SK-N-SH (cell line): ENCODE measurements around the gene IFITM5. TPM values are rescaled to one million over a fixed set of nuclear protein-coding genes. Genes with fewer than 3 reads are reported as not detected.

Source experiments
- CTCF ChIA-PET: fragments of 300-600, 350-600 bp; formaldehyde crosslinking; extraction: SDS; loops from one replicate; lab custom pipeline; 2021; lab: Yijun Ruan, JAX
- POLR2A ChIA-PET: fragments of 350-600 bp; sonication (Branson Sonifier 250); formaldehyde crosslinking; extraction: SDS; loops from one replicate; lab custom pipeline; 2020; ENCODE audit warnings: antibody characterized with exemption, inconsistent platforms; lab: Yijun Ruan, JAX
- DNase-seq: peaks from one replicate; pipeline ENCODE4 v3.0.0; 2012
- H2AFZ ChIP-seq: fragments of 200-600 bp; sonication (generic); 2 replicates; pipeline ENCODE4 v1.8.1; 2016; ENCODE audit warnings: antibody characterized with exemption, mild to moderate bottlenecking, low read depth
- H3F3A ChIP-seq: fragments of 200-600 bp; sonication (generic); replicated peaks from 2 replicates; pipeline ENCODE3; 2016; ENCODE audit warnings: antibody characterized with exemption, mild to moderate bottlenecking; ENCODE audit not compliant: insufficient read depth
- H3K27ac ChIP-seq, 2 experiments: fragments of 200-500 bp in 1 of 2; fragments of 200-600 bp in 1 of 2; sonication (Bioruptor generic) in 1 of 2; sonication (generic), shearing (Covaris generic) in 1 of 2; 2 replicates each; pipeline versions ENCODE4 v1.5.1 to v1.6.1; 2014 to 2016; ENCODE audit warnings: low read depth in 2 of 2, inconsistent platforms in 1 of 2, low read length in 1 of 2, mild to moderate bottlenecking in 1 of 2, mixed read lengths in 1 of 2
- H3K27me3 ChIP-seq: fragments of 200-600 bp; sonication (generic), shearing (Covaris generic); 2 replicates; pipeline ENCODE4 v1.6.1; 2016; ENCODE audit warnings: mixed run types; ENCODE audit not compliant: insufficient read depth
- H3K36me3 ChIP-seq, 2 experiments: fragments of 200-500 bp in 1 of 2; fragments of 200-600 bp in 1 of 2; sonication (Bioruptor generic) in 1 of 2; sonication (generic) in 1 of 2; replicated peaks in 1 of 2; 2 replicates each; pipeline versions ENCODE3 to v1.5.1; 2014 to 2016; ENCODE audit warnings: low read length in 1 of 2, mild to moderate bottlenecking in 1 of 2; ENCODE audit not compliant: insufficient read depth in 2 of 2, control insufficient read depth in 1 of 2
- H3K4me1 ChIP-seq, 2 experiments: fragments of 200-500 bp in 1 of 2; fragments of 200-600 bp in 1 of 2; sonication (Bioruptor generic) in 1 of 2; sonication (generic), shearing (Covaris generic) in 1 of 2; 2 replicates each; pipeline versions ENCODE4 v1.5.1 to v1.6.1; 2014 to 2016; ENCODE audit warnings: low read depth in 1 of 2, low read length in 1 of 2, mixed run types in 1 of 2; ENCODE audit not compliant: insufficient read depth in 2 of 2, control insufficient read depth in 1 of 2
- H3K4me2 ChIP-seq: fragments of 200-600 bp; sonication (generic), shearing (Covaris generic); 2 replicates; pipeline ENCODE4 v1.6.1; 2017; ENCODE audit warnings: mixed run types
- H3K4me3 ChIP-seq, 2 experiments: fragments of 200-500 bp in 1 of 2; fragments of 200-600 bp in 1 of 2; sonication (Bioruptor generic) in 1 of 2; sonication (generic), shearing (Covaris generic) in 1 of 2; 2 replicates each; pipeline versions ENCODE4 v1.5.1 to v1.8.1; 2014 to 2016; ENCODE audit warnings: low read depth in 2 of 2, inconsistent platforms in 1 of 2, low read length in 1 of 2, mild to moderate bottlenecking in 1 of 2, mixed read lengths in 1 of 2, moderate library complexity in 1 of 2
- H3K79me2 ChIP-seq: fragments of 200-600 bp; sonication (generic); 2 replicates; pipeline ENCODE4 v1.8.1; 2017; ENCODE audit warnings: mild to moderate bottlenecking; ENCODE audit not compliant: insufficient read depth
- H3K9ac ChIP-seq: fragments of 200-600 bp; sonication (generic); 2 replicates; pipeline ENCODE4 v1.6.1; 2017; ENCODE audit warnings: mixed run types
- H3K9me2 ChIP-seq: fragments of 200-600 bp; sonication (generic); 2 replicates; pipeline ENCODE4 v1.6.1; 2017; ENCODE audit warnings: mixed run types
- H3K9me3 ChIP-seq: fragments of 200-600 bp; sonication (generic); 2 replicates; pipeline ENCODE4 v1.6.1; 2017; ENCODE audit warnings: mixed run types, mild to moderate bottlenecking, moderate library complexity
- H4K20me1 ChIP-seq: fragments of 200-600 bp; sonication (generic); 2 replicates; pipeline ENCODE4 v1.6.1; 2017; ENCODE audit warnings: mild to moderate bottlenecking, mixed run types; ENCODE audit not compliant: insufficient read depth
- CTCF ChIP-seq: fragments of 200-600 bp; sonication (generic); IDR thresholded peaks from 2 replicates; pipeline ENCODE4 v1.6.1; 2017; ENCODE audit warnings: antibody characterized with exemption, mild to moderate bottlenecking, moderate library complexity
- EP300 ChIP-seq, 2 experiments: IDR thresholded peaks; 2 replicates each; pipeline versions ENCODE4 v1.4.0 to v1.6.1; 2012; ENCODE audit warnings: borderline replicate concordance in 1 of 2, low read depth in 1 of 2, low read length in 1 of 2
- JUND ChIP-seq: IDR thresholded peaks from 2 replicates; pipeline ENCODE4 v1.4.0; 2012
- MAX ChIP-seq: IDR thresholded peaks from 2 replicates; pipeline ENCODE4 v1.4.0; 2012; ENCODE audit warnings: low read depth
- MXI1 ChIP-seq: IDR thresholded peaks from 2 replicates; pipeline ENCODE4 v1.6.1; 2012; ENCODE audit warnings: mild to moderate bottlenecking, low read depth, low read length, improper control_type of control experiment
- NFIC ChIP-seq: IDR thresholded peaks from 2 replicates; pipeline ENCODE4 v1.4.0; 2012; ENCODE audit warnings: borderline replicate concordance
- PBX3 ChIP-seq: IDR thresholded peaks from 2 replicates; pipeline ENCODE4; 2012
- RCOR1 ChIP-seq: fragments of 150-350 bp; IDR thresholded peaks from 2 replicates; pipeline ENCODE4 v1.6.1; 2017; ENCODE audit warnings: antibody characterized with exemption, low read length
- REST ChIP-seq: IDR thresholded peaks from 2 replicates; pipeline ENCODE4 v1.6.1; 2012; ENCODE audit warnings: mild to moderate bottlenecking, low read depth, low read length, moderate library complexity
- RFX5 ChIP-seq: IDR thresholded peaks from 2 replicates; pipeline ENCODE4 v1.6.1; 2012; ENCODE audit warnings: mild to moderate bottlenecking, improper control_type of control experiment, low read length
- RXRA ChIP-seq: IDR thresholded peaks from 2 replicates; pipeline ENCODE4 v1.4.0; 2012; ENCODE audit warnings: low read depth, mild to moderate bottlenecking, borderline replicate concordance
- SIN3A ChIP-seq: IDR thresholded peaks from 2 replicates; pipeline ENCODE4 v1.6.1; 2012; ENCODE audit warnings: low read depth, mild to moderate bottlenecking, low read length, moderate library complexity, borderline replicate concordance
- SMC3 ChIP-seq: IDR thresholded peaks from 2 replicates; pipeline ENCODE4 v1.6.1; 2012; ENCODE audit warnings: low read depth, low read length, improper control_type of control experiment
- TCF12 ChIP-seq: IDR thresholded peaks from 2 replicates; pipeline ENCODE4 v1.4.0; 2012
- TEAD4 ChIP-seq: IDR thresholded peaks from 2 replicates; pipeline ENCODE4 v1.4.0; 2012; ENCODE audit warnings: mild to moderate bottlenecking, borderline replicate concordance; ENCODE audit not compliant: insufficient read depth
- YY1 ChIP-seq: IDR thresholded peaks from 2 replicates; pipeline ENCODE4 v1.4.0; 2012; ENCODE audit warnings: low read depth, mild to moderate bottlenecking
- whole genome bisulfite sequencing: methylation state at CpG from one replicate; pipeline ENCODE4 v1.1.6; 2017; ENCODE audit warnings: low lambda C conversion rate; 5-methylcytosine and 5-hydroxymethylcytosine counted together
- polyA plus RNA-seq, 3 experiments: library from polyadenylated mRNA; depleted of rRNA; stranded (reverse); fragments of >200 nt; gene quantifications; 2 replicates each; pipeline ENCODE4 v1.2.3, GENCODE V29; 2012

The IFITM5 gene
- not detected in 2 replicates for polyA plus RNA-seq (2012; rRNA removed)
- not detected in 2 replicates for polyA plus RNA-seq (2012; cell fraction: cytosol; rRNA removed)
- polyA plus RNA-seq (2012; cell fraction: nucleus; rRNA removed), result not detected in 2 replicates

- no peak for DNase-seq
- Histone ChIP-seq H3K27me3 (no peaks in the 10 kb centered on the region), H3K79me2 (no peaks in the 10 kb centered on the region), H2AFZ (no peak within 1 kb of the TSS), H3K4me1 (no peaks in the 10 kb centered on the region; a peak in 1 of 4 replicates), H3K9me3 (no peaks in the 10 kb centered on the region), H3F3A (no peaks in the 10 kb centered on the region), H3K36me3 (no peaks in the 10 kb centered on the region), H3K9ac (no peak within 1 kb of the TSS), H3K4me3 (no peak within 1 kb of the TSS), H4K20me1 (no peaks in the 10 kb centered on the region), H3K27ac (no peak within 1 kb of the TSS), H3K9me2 (no peaks in the 10 kb centered on the region), H3K4me2 (no peak within 1 kb of the TSS)
- 57% methylated on average over 14 of the region's 40 CpGs for WGBS
- CTCF ChIA-PET, result interaction anchor here (1.0 kb wide), 1 partner anchor 12 kb away, joined by 4 read pairs; no protein-coding TSS in a partner anchor
- TF ChIP-seq SMC3 (no peak), PBX3 (no peak), JUND (no peak), RFX5 (no peak), TCF12 (no peak), EP300 (IDR thresholded peaks at IDR 0.05; ENCODE audit: borderline replicate concordance in 1 of 2, low read depth in 1 of 2, low read length in 1 of 2) (no peak), MAX (no peak), YY1 (no peak), NFIC (no peak), RCOR1 (no peak), MXI1 (no peak), SIN3A (no peak), CTCF (no peak), REST (no peak), TEAD4 (no peak), RXRA (no peak)
- POLR2A ChIA-PET, result no interaction called here
These were observed at the start of gene IFITM5 for GRCh38 chr11:299081-299891. Gene IFITM5 (minus strand): TSS chr11:299526. CDS start chr11:299490, 36 bp downstream.
